Measurements from ENCODE around the gene RPL10A.

- TF ChIP-seq CTCF (IDR thresholded peaks at IDR 0.05; ENCODE audit: borderline replicate concordance, extremely low read depth, low read length, poor library complexity, severe bottlenecking) (no peak), EZH2 (IDR thresholded peaks at IDR 0.05; ENCODE audit: borderline replicate concordance, low read depth, low read length, severe bottlenecking) (no peak)
Observed at GRCh38 chr6:35496841-35497570, 28.8 kb downstream of the RPL10A start, which contains the start of gene TEAD3.
